Testis (tissue), 3 donors: ENCODE data around the gene SLC12A1. TPM values are rescaled to one million over a fixed set of nuclear protein-coding genes. Genes with fewer than 3 reads are reported as not detected.
"Not testable (repeated sequence)": the region's sequence is repeated elsewhere in the genome, so short reads cannot be mapped to it uniquely, and the experiment has no call there.

Experiments
- DNase-seq: peaks from one replicate; pipeline ENCODE4 v3.0.0-alpha.2; 2019
- H3K27ac ChIP-seq, 2 donors: fragments of 200-600 bp; sonication (generic); one replicate each; pipeline ENCODE4 v1.5.1; 2019
- H3K27me3 ChIP-seq: fragments of 200-600 bp; sonication (generic); one replicate; pipeline ENCODE4 v1.5.1; 2019
- H3K36me3 ChIP-seq: fragments of 200-600 bp; sonication (generic); one replicate; pipeline ENCODE4 v1.5.1; 2017; ENCODE audit warnings: low read depth; ENCODE audit errors: missing control alignments
- H3K4me1 ChIP-seq: fragments of 200-600 bp; sonication (generic); one replicate; pipeline ENCODE4 v1.5.1; 2019
- H3K4me3 ChIP-seq, 2 donors: fragments of 200-600 bp; sonication (generic); one replicate each; pipeline ENCODE4 v1.5.1; 2017 to 2019
- H3K9me3 ChIP-seq: fragments of 200-600 bp; sonication (generic); one replicate; pipeline ENCODE4 v1.5.1; 2017
- POLR2A ChIP-seq: fragments of 450-650 bp; IDR thresholded peaks from one replicate; pipeline ENCODE4 v1.6.1; 2017; ENCODE audit warnings: antibody characterized with exemption, mild to moderate bottlenecking, moderate library complexity
- WGBS, 2 donors: methylation state at CpG; one replicate each; pipeline ENCODE4 v1.1.5; 2018; 5-methylcytosine and 5-hydroxymethylcytosine counted together
- intact Hi-C: fragments of 100-400 bp; cut with DNase I; formaldehyde crosslinking; loops from one replicate; pipeline ENCODE4 v1.15.1; 2023; ENCODE audit warnings: low total_unique reads
- polyA plus RNA-seq: library from polyadenylated mRNA; stranded (reverse); fragments of 350-450 nt; fragmentation: Illumina TruSeq; extraction: RNeasy Lipid Tissue Mini Kit (QIAGEN cat#74804); gene quantifications from one replicate; pipeline ENCODE4 v1.2.3, GENCODE V29; 2014; ENCODE audit warnings: low read depth, low replicate concordance; ENCODE audit not compliant: insufficient read depth
- total RNA-seq, 2 donors: library from RNA; depleted of rRNA; stranded (reverse); fragments of >200 nt; gene quantifications; one replicate each; pipeline ENCODE4 v1.2.3, GENCODE V29; 2016
- TF ChIP-seq, protein P1 (sequence below), 3 experiments: fragments of 450-650 bp in 2 of 3; fragments of 200-600 bp in 1 of 3; sonication (generic) in 1 of 3; IDR thresholded peaks; one replicate each; pipeline ENCODE4 v1.5.1; 2016 to 2019; ENCODE audit warnings: antibody characterized with exemption in 3 of 3, mild to moderate bottlenecking in 2 of 3, moderate library complexity in 1 of 3

SLC12A1 gene
- total and polyA plus RNA-seq, 3 donors from 2014 or later, result 0.55 to 1.2 (median 0.62) TPM

DNA sequence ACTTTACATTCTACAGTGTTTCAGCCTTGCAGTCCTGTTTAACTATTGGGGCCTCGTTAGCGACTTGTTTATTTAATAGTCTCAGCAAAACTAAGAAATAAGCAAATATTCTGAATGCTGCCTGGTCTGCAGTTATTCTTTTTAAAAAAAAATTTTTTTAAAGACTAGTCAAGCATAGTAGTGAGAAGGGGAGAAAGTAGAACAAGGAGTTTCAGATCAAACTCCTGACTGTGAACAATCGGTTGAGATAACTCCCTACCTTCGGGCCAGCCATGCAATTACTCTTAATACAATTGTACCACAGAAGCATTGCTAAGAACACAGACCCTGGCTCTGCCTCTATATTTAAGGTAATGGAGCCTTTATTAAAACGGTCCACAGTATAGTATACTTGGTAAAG lies 119.3 kb downstream of the SLC12A1 start:
- Histone ChIP-seq H3K4me1 (peaks cover 2% of the 10 kb centered on the region), H3K27me3 (no peaks in the 10 kb centered on the region), H3K36me3 (no peaks in the 10 kb centered on the region), H3K9me3 (no peaks in the 10 kb centered on the region), H3K4me3 (no peak overlapping the region), H3K27ac (no peak overlapping the region)
- intact Hi-C loops, result no loop called here
- no peak for TF ChIP-seq POLR2A
- TF ChIP-seq, protein P1, sequence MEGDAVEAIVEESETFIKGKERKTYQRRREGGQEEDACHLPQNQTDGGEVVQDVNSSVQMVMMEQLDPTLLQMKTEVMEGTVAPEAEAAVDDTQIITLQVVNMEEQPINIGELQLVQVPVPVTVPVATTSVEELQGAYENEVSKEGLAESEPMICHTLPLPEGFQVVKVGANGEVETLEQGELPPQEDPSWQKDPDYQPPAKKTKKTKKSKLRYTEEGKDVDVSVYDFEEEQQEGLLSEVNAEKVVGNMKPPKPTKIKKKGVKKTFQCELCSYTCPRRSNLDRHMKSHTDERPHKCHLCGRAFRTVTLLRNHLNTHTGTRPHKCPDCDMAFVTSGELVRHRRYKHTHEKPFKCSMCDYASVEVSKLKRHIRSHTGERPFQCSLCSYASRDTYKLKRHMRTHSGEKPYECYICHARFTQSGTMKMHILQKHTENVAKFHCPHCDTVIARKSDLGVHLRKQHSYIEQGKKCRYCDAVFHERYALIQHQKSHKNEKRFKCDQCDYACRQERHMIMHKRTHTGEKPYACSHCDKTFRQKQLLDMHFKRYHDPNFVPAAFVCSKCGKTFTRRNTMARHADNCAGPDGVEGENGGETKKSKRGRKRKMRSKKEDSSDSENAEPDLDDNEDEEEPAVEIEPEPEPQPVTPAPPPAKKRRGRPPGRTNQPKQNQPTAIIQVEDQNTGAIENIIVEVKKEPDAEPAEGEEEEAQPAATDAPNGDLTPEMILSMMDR (IDR thresholded peaks at IDR 0.05), result no peak
- WGBS, 2 donors, result 91 to 92% methylated on average over 5 of the region's 5 CpGs
- no peak for DNase-seq

DNA sequence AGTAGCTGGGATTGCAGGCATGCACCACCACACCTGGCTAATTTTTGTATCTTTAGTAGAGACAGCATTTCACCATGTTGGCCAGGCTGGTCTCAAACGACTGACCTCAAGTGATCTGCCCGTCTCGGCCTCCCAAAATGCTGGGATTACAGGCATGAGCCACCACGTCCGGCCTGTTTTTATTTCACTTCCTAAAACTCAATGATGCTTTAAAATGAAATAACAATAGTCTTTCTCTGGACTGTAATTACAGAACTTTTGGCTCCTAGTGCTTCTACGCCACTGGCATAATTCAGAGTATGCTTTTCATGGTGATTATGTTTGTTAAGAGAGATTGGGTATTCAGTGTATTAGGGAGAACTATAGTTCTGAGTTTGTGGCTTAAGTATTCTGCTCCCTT lies 120.1 kb downstream of the SLC12A1 start:
- DNase-seq, H3K27ac ChIP-seq, H3K4me3 ChIP-seq, H3K27me3 ChIP-seq, intact Hi-C loops, H3K9me3 ChIP-seq, H3K4me1 ChIP-seq, H3K36me3 ChIP-seq: not testable (repeated sequence)
- WGBS, 2 donors, result 93 to 97% methylated on average over 6 of the region's 6 CpGs

DNA sequence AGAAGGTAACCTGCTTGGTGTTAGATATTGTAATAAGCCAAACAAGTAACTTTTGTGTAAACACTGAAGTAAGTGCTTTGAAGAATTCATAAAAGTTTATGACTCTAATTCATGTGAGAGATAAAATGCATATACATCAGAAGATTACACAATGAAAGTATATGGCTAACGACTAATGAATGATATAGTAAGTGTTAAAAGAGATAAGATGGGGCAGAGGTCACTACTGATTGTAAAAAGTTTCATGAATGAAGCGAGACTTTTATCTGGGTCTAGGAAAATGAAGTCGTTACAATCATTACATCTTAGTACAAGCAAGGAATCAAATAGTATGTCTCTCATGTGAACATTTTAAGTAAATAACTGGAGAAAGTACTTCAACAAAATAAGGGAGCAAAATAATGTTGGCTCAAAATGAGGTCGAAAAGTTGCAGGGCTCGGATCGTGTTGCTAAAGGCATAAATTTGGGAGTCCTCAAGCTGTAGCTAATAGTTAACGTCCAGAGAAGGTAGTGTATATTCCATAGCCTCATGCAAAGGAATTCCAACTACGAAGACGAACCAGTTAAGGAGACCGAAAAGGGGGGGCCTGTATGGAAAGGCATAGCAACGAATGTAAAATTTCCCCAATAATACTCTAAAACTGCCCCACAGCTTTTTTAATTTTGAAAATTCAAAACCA lies 124.1 kb downstream of the SLC12A1 start:
- H3K36me3 ChIP-seq, result no peaks in the 10 kb centered on the region
- H3K9me3 ChIP-seq, result no peaks in the 10 kb centered on the region
- H3K4me3 ChIP-seq, result peak overlapping the region; percentile 90 to 98
- WGBS, 2 donors, result 8 to 10% methylated on average over 11 of the region's 11 CpGs
- DNase-seq, result no peak
- peaks cover 4% of the 10 kb centered on the region for H3K4me1 ChIP-seq
- H3K27ac ChIP-seq, result peak overlapping the region; percentile 94 to 99
- intact Hi-C loops, result no loop called here
- no peak for TF ChIP-seq POLR2A
- TF ChIP-seq, protein P1 (IDR thresholded peaks at IDR 0.05), result no peak
- H3K27me3 ChIP-seq, result no peaks in the 10 kb centered on the region

DNA sequence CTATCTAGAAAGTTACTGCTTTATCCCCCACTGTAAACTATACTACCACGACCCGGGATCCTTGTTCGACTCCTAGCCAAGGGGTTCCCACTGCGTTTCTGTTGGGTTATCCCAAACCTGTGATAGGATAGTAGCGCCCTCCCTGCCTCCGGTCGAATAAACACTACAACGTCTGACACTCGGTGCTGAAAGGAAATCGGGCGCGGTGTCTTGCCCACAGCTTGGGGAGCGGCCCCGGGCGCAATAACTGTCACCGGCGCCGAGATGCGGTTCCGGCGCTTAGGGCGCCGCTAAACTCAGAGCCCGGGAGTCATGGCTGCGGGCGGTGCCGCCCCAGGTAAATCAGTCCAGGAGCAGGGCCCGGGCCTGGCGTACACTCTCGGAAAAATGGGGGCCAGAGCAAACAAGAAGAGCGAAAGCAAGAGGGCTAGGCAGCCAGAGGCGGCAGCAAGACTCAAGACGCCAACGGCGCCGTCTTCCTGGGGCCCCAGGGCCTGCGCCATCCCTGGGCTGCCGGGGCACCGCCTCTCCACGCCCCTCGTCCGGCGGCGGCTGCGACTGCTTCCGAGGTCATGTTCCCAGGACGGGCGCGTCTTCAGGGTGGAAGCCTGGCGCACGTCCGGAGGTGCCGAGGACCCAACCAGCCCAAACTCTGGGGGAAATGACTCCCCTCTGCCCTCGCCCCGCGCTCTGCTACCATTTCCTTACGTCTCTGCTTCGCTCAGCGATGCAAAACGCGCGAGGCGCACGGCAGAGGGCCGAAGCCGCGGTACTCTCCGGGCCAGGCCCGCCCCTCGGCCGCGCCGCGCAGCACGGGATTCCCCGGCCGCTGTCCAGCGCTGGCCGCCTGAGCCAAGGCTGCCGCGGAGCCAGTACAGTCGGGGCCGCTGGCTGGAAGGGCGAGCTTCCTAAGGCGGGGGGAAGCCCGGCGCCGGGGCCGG lies 125.0 kb downstream of the SLC12A1 start, which contains the start of gene DUT:
DUT (plus strand) TSS at position 575 of the 941 bp plus-strand sequence; CDS start at position 662, 87 bp downstream.
- intact Hi-C loops, result no loop called here
- DNase-seq, result peak; percentile 92
- peak within 1 kb of the TSS; percentile 94 to 99 for H3K27ac ChIP-seq
- H3K27me3 ChIP-seq, result no peaks in the 10 kb centered on the region
- H3K4me1 ChIP-seq, result peaks cover 4% of the 10 kb centered on the region
- no peaks in the 10 kb centered on the region for H3K36me3 ChIP-seq
- H3K4me3 ChIP-seq, result peak within 1 kb of the TSS; percentile 90 to 98
- no peak for TF ChIP-seq POLR2A
- TF ChIP-seq, protein P1 (IDR thresholded peaks at IDR 0.05), result no peak
- no peaks in the 10 kb centered on the region for H3K9me3 ChIP-seq
- 0 to 1% methylated on average over 20 to 84 of the region's 89 CpGs for WGBS, 2 donors
